Testis (tissue), 3 donors: ENCODE data around the gene LRRN2. TPM values are rescaled to one million over a fixed set of nuclear protein-coding genes. Genes with fewer than 3 reads are reported as not detected.

Experiments used
- DNase-seq: peaks from one replicate; pipeline ENCODE4 v3.0.0-alpha.2; 2019
- H3K27ac ChIP-seq, 2 donors: fragments of 200-600 bp; sonication (generic); one replicate each; pipeline ENCODE4 v1.5.1; 2019
- H3K27me3 ChIP-seq: fragments of 200-600 bp; sonication (generic); one replicate; pipeline ENCODE4 v1.5.1; 2019
- H3K36me3 ChIP-seq: fragments of 200-600 bp; sonication (generic); one replicate; pipeline ENCODE4 v1.5.1; 2017; ENCODE audit warnings: low read depth; ENCODE audit errors: missing control alignments
- H3K4me1 ChIP-seq: fragments of 200-600 bp; sonication (generic); one replicate; pipeline ENCODE4 v1.5.1; 2019
- H3K4me3 ChIP-seq, 2 donors: fragments of 200-600 bp; sonication (generic); one replicate each; pipeline ENCODE4 v1.5.1; 2017 to 2019
- H3K9me3 ChIP-seq: fragments of 200-600 bp; sonication (generic); one replicate; pipeline ENCODE4 v1.5.1; 2017
- POLR2A ChIP-seq: fragments of 450-650 bp; IDR thresholded peaks from one replicate; pipeline ENCODE4 v1.6.1; 2017; ENCODE audit warnings: antibody characterized with exemption, mild to moderate bottlenecking, moderate library complexity
- WGBS, 2 donors: methylation state at CpG; one replicate each; pipeline ENCODE4 v1.1.5; 2018; 5-methylcytosine and 5-hydroxymethylcytosine counted together
- intact Hi-C: fragments of 100-400 bp; cut with DNase I; formaldehyde crosslinking; loops from one replicate; pipeline ENCODE4 v1.15.1; 2023; ENCODE audit warnings: low total_unique reads
- polyA plus RNA-seq: library from polyadenylated mRNA; stranded (reverse); fragments of 350-450 nt; fragmentation: Illumina TruSeq; extraction: RNeasy Lipid Tissue Mini Kit (QIAGEN cat#74804); gene quantifications from one replicate; pipeline ENCODE4 v1.2.3, GENCODE V29; 2014; ENCODE audit warnings: low read depth, low replicate concordance; ENCODE audit not compliant: insufficient read depth
- total RNA-seq, 2 donors: library from RNA; depleted of rRNA; stranded (reverse); fragments of >200 nt; gene quantifications; one replicate each; pipeline ENCODE4 v1.2.3, GENCODE V29; 2016
- TF ChIP-seq, protein P1 (sequence below), 3 experiments: fragments of 450-650 bp in 2 of 3; fragments of 200-600 bp in 1 of 3; sonication (generic) in 1 of 3; IDR thresholded peaks; one replicate each; pipeline ENCODE4 v1.5.1; 2016 to 2019; ENCODE audit warnings: antibody characterized with exemption in 3 of 3, mild to moderate bottlenecking in 2 of 3, moderate library complexity in 1 of 3

Gene LRRN2
- total and polyA plus RNA-seq, 3 donors from 2014 or later, result 16.7 to 27.4 (median 19.5) TPM

DNA sequence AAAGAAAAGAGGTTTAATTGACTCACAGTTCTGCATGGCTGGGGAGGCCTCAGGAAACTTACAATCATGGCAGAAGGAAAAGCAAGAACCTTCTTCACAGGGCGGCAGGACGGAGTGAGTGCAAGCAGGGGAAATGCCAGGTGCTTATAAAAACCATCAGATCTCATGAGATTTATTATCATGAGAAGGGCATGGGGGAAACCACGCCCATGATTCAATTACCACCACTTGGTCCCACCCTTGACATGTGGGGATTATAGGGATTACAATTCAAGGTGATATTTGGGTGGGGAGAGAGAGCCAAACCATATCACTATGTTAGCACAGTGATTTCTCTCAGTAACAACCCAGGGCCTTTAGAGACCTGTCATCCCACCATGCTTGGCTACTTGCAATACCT lies 39.9 kb downstream of the LRRN2 start:
- no peaks in the 10 kb centered on the region for H3K27me3 ChIP-seq
- H3K4me3 ChIP-seq, result no peak overlapping the region
- WGBS, 2 donors, result 88 to 98% methylated on average over 3 of the region's 3 CpGs
- TF ChIP-seq, protein P1, sequence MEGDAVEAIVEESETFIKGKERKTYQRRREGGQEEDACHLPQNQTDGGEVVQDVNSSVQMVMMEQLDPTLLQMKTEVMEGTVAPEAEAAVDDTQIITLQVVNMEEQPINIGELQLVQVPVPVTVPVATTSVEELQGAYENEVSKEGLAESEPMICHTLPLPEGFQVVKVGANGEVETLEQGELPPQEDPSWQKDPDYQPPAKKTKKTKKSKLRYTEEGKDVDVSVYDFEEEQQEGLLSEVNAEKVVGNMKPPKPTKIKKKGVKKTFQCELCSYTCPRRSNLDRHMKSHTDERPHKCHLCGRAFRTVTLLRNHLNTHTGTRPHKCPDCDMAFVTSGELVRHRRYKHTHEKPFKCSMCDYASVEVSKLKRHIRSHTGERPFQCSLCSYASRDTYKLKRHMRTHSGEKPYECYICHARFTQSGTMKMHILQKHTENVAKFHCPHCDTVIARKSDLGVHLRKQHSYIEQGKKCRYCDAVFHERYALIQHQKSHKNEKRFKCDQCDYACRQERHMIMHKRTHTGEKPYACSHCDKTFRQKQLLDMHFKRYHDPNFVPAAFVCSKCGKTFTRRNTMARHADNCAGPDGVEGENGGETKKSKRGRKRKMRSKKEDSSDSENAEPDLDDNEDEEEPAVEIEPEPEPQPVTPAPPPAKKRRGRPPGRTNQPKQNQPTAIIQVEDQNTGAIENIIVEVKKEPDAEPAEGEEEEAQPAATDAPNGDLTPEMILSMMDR (IDR thresholded peaks at IDR 0.05), result no peak
- no peak for TF ChIP-seq POLR2A
- no peaks in the 10 kb centered on the region for H3K36me3 ChIP-seq
- H3K9me3 ChIP-seq, result no peaks in the 10 kb centered on the region
- DNase-seq, result no peak
- H3K4me1 ChIP-seq, result no peaks in the 10 kb centered on the region
- intact Hi-C loops, result no loop called here
- H3K27ac ChIP-seq, result no peak overlapping the region

DNA sequence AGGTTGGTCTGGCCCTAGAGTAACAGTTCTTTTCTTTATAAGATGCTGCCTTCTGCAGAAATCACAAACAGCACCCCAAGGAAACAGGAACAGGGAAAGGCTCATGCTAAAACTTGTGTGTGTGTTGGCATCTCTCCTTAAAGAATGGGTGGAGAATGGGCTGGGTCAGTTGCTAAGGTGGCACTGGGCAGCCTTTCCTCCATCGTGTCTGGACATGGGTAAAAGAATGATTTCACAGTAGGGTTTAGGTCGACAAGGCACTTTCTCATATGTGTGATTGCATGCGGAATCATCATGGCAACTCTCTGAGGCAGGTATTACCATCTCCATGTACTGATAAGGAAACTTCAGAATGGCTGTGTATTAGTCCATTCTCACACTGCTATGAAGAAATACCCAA lies 40.3 kb downstream of the LRRN2 start:
- TF ChIP-seq, protein P1 (IDR thresholded peaks at IDR 0.05), result no peak
- TF ChIP-seq POLR2A, result no peak
- no peaks in the 10 kb centered on the region for H3K9me3 ChIP-seq
- no peaks in the 10 kb centered on the region for H3K36me3 ChIP-seq
- no peaks in the 10 kb centered on the region for H3K27me3 ChIP-seq
- no peak overlapping the region for H3K4me3 ChIP-seq
- no peak overlapping the region for H3K27ac ChIP-seq
- DNase-seq, result no peak
- 88 to 90% methylated on average over 3 of the region's 3 CpGs for WGBS, 2 donors
- no peaks in the 10 kb centered on the region for H3K4me1 ChIP-seq
- intact Hi-C loops, result no loop called here

DNA sequence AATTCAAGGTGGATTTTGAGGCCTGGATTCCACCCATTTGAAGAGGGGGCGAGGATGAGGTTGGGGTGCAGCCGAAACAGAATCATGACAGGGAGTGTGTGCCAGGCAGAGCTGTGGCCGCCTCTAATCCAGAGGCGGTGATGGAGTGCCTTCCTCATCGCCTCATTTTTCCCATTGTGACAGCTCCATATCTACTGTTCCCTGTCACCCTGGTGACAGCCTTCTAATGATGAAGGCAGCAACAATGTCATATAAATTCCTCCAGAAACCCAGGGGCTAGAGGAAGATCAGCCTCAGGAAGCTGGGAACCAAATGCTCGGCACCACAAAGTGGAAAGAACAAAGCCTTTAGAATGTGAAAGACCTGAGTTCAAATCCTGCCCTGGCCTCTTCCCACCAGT lies 42.0 kb downstream of the LRRN2 start:
- Histone ChIP-seq H3K36me3 (no peaks in the 10 kb centered on the region), H3K4me3 (no peak overlapping the region), H3K4me1 (no peaks in the 10 kb centered on the region), H3K27ac (no peak overlapping the region), H3K27me3 (no peaks in the 10 kb centered on the region), H3K9me3 (no peaks in the 10 kb centered on the region)
- TF ChIP-seq, protein P1 (IDR thresholded peaks at IDR 0.05), result no peak
- TF ChIP-seq POLR2A, result no peak
- WGBS, 2 donors, result 91 to 98% methylated on average over 6 of the region's 6 CpGs
- intact Hi-C loops, result no loop called here
- no peak for DNase-seq

DNA sequence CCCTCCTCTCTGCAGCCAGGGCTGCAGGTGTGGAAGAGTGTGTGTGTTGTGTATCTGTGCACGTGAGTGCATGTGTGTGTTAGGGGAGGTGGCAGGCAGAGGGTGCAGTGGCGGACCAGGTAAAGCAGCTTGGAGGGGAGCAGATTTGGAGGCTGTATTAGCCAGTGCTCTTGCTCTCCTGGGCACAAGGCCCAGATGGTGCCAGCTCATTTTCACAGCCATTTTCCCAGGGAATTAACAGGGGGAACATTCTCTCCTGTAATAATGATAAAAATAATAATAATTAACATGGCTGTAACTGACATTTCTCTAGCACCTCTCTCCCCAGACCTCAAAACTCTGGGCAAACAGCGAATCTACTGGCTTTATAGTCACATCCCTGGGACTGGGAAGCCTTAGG lies 43.6 kb downstream of the LRRN2 start:
- no peaks in the 10 kb centered on the region for H3K27me3 ChIP-seq
- no peak overlapping the region for H3K4me3 ChIP-seq
- no peak overlapping the region for H3K27ac ChIP-seq
- no peaks in the 10 kb centered on the region for H3K36me3 ChIP-seq
- TF ChIP-seq, protein P1 (IDR thresholded peaks at IDR 0.05), result no peak
- no peak for TF ChIP-seq POLR2A
- 90 to 97% methylated on average over 3 of the region's 3 CpGs for WGBS, 2 donors
- H3K4me1 ChIP-seq, result no peaks in the 10 kb centered on the region
- DNase-seq, result no peak
- H3K9me3 ChIP-seq, result no peaks in the 10 kb centered on the region
- intact Hi-C loops, result no loop called here

DNA sequence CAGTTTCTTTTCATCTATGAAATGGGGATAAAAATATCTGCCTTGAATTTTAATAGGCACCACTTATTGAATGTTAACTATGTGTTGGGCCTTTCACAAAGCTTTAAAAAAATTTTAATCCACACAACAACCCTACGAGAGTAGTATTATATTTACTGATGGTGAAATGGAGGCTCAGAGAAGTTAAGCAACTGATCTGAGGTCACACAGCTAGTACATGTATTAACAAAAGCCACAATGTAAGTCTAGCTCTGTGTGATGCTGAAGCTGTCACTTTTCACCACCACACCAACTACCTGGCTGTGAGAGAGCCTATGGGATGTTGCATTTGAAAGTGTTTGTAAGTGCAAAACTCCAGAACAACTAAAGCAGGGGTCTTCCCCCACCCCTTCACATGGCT lies 44.1 kb downstream of the LRRN2 start:
- no peaks in the 10 kb centered on the region for H3K36me3 ChIP-seq
- intact Hi-C loops, result no loop called here
- DNase-seq, result no peak
- 93 to 94% methylated on average over 1 of the region's 1 CpG for WGBS, 2 donors
- H3K4me1 ChIP-seq, result no peaks in the 10 kb centered on the region
- no peak overlapping the region for H3K4me3 ChIP-seq
- H3K9me3 ChIP-seq, result no peaks in the 10 kb centered on the region
- no peak for TF ChIP-seq POLR2A
- TF ChIP-seq, protein P1 (IDR thresholded peaks at IDR 0.05), result no peak
- no peak overlapping the region for H3K27ac ChIP-seq
- no peaks in the 10 kb centered on the region for H3K27me3 ChIP-seq
